ENCODE results near the gene TBXAS1. TPM values are rescaled to one million over a fixed set of nuclear protein-coding genes. Genes with fewer than 3 reads are reported as not detected.

Gene TBXAS1
- total and polyA plus RNA-seq, 4 donors, result 4.1 to 22.4 (median 12.2) TPM

GRCh38 chr7:139807009-139807408 is 22.1 kb upstream of the TBXAS1 start:
- TF ChIP-seq RAD21 (IDR thresholded peaks at IDR 0.05) (no peak), GABPA (IDR thresholded peaks at IDR 0.05 in 1 of 2, conservative IDR thresholded peaks at IDR 0.05 in 1 of 2) (no peak), YY1 (IDR thresholded peaks at IDR 0.05) (no peak), FOXA2 (IDR thresholded peaks at IDR 0.05) (no peak), REST (IDR thresholded peaks at IDR 0.05) (no peak), JUND (IDR thresholded peaks at IDR 0.05) (no peak), NR2F2 (IDR thresholded peaks at IDR 0.05) (peak; percentile 29), MAX (IDR thresholded peaks at IDR 0.05) (no peak), TAF1 (conservative IDR thresholded peaks at IDR 0.05) (no peak), EGR1 (IDR thresholded peaks at IDR 0.05; ENCODE audit: low read depth in 2 of 2) (no peak), RXRA (IDR thresholded peaks at IDR 0.05) (no peak), HNF4A (conservative IDR thresholded peaks at IDR 0.05) (peak in 1 of 2 donors; percentile 63), SP1 (IDR thresholded peaks at IDR 0.05) (peak; percentile 30)
- TF ChIP-seq, protein P1, sequence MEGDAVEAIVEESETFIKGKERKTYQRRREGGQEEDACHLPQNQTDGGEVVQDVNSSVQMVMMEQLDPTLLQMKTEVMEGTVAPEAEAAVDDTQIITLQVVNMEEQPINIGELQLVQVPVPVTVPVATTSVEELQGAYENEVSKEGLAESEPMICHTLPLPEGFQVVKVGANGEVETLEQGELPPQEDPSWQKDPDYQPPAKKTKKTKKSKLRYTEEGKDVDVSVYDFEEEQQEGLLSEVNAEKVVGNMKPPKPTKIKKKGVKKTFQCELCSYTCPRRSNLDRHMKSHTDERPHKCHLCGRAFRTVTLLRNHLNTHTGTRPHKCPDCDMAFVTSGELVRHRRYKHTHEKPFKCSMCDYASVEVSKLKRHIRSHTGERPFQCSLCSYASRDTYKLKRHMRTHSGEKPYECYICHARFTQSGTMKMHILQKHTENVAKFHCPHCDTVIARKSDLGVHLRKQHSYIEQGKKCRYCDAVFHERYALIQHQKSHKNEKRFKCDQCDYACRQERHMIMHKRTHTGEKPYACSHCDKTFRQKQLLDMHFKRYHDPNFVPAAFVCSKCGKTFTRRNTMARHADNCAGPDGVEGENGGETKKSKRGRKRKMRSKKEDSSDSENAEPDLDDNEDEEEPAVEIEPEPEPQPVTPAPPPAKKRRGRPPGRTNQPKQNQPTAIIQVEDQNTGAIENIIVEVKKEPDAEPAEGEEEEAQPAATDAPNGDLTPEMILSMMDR (IDR thresholded peaks at IDR 0.05; ENCODE audit: low read depth, low read length, missing input control), result no peak
- TF ChIP-seq, protein P2, sequence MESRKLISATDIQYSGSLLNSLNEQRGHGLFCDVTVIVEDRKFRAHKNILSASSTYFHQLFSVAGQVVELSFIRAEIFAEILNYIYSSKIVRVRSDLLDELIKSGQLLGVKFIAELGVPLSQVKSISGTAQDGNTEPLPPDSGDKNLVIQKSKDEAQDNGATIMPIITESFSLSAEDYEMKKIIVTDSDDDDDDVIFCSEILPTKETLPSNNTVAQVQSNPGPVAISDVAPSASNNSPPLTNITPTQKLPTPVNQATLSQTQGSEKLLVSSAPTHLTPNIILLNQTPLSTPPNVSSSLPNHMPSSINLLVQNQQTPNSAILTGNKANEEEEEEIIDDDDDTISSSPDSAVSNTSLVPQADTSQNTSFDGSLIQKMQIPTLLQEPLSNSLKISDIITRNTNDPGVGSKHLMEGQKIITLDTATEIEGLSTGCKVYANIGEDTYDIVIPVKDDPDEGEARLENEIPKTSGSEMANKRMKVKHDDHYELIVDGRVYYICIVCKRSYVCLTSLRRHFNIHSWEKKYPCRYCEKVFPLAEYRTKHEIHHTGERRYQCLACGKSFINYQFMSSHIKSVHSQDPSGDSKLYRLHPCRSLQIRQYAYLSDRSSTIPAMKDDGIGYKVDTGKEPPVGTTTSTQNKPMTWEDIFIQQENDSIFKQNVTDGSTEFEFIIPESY (IDR thresholded peaks at IDR 0.05), result no peak
- TF ChIP-seq, protein P3, sequence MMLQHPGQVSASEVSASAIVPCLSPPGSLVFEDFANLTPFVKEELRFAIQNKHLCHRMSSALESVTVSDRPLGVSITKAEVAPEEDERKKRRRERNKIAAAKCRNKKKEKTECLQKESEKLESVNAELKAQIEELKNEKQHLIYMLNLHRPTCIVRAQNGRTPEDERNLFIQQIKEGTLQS (IDR thresholded peaks at IDR 0.05), result no peak
- 49% methylated on average over 3 of the region's 3 CpGs for WGBS
- no peak overlapping the region for H3K27ac ChIP-seq (ENCODE audit: low read depth in 1 of 2, low read length in 2 of 2)

GRCh38 chr7:139808427-139808826 is 20.6 kb upstream of the TBXAS1 start:
- TF ChIP-seq FOXA1 (IDR thresholded peaks at IDR 0.05), result no peak
- no peak for TF ChIP-seq EGR1 (IDR thresholded peaks at IDR 0.05; ENCODE audit: low read depth in 2 of 2)
- no peak for TF ChIP-seq MAX (IDR thresholded peaks at IDR 0.05)
- no peak for TF ChIP-seq RAD21 (IDR thresholded peaks at IDR 0.05)
- TF ChIP-seq, protein P2 (IDR thresholded peaks at IDR 0.05), result no peak
- no peak for TF ChIP-seq SP1 (IDR thresholded peaks at IDR 0.05)
- TF ChIP-seq YY1 (IDR thresholded peaks at IDR 0.05), result no peak
- TF ChIP-seq GABPA (IDR thresholded peaks at IDR 0.05 in 1 of 2, conservative IDR thresholded peaks at IDR 0.05 in 1 of 2), result no peak
- TF ChIP-seq NR2F2 (IDR thresholded peaks at IDR 0.05), result no peak
- TF ChIP-seq FOXA2 (IDR thresholded peaks at IDR 0.05), result no peak
- TF ChIP-seq HNF4G (IDR thresholded peaks at IDR 0.05), result no peak
- TF ChIP-seq, protein P1 (IDR thresholded peaks at IDR 0.05; ENCODE audit: low read depth, low read length, missing input control), result no peak
- TF ChIP-seq, protein P3 (IDR thresholded peaks at IDR 0.05), result no peak
- no peak for TF ChIP-seq TAF1 (conservative IDR thresholded peaks at IDR 0.05)
- WGBS, result 92% methylated on average over 3 of the region's 3 CpGs
- H3K27ac ChIP-seq (ENCODE audit: low read depth in 1 of 2, low read length in 2 of 2), result no peak overlapping the region
- H3K9me3 ChIP-seq (ENCODE audit: control insufficient read depth in 4 of 4, low read length in 3 of 4), result no peaks in the 10 kb centered on the region
- no peak for DNase-seq (ENCODE audit: low spot score)
- H3K9ac ChIP-seq (ENCODE audit: low read depth in 1 of 2, low read length in 2 of 2), result no peak overlapping the region
- no peak overlapping the region for H3K4me3 ChIP-seq (ENCODE audit: low read depth in 1 of 3, low read length in 3 of 3)
- peaks cover 0 to 6% (median 0%) of the 10 kb centered on the region in 4 donors for H3K4me1 ChIP-seq (ENCODE audit: control insufficient read depth in 4 of 4, insufficient read depth in 4 of 4, low read length in 3 of 4)
- no peaks in the 10 kb centered on the region for H3K27me3 ChIP-seq (ENCODE audit: control insufficient read depth in 4 of 4, insufficient read depth in 4 of 4, low read length in 3 of 4)
- H3K36me3 ChIP-seq (ENCODE audit: control insufficient read depth in 4 of 4, insufficient read depth in 3 of 4, low read depth in 1 of 4, low read length in 3 of 4), result no peaks in the 10 kb centered on the region

More at GRCh38 chr7:139807009-139807408, 22.1 kb upstream of the TBXAS1 start:
- no peak for DNase-seq (ENCODE audit: low spot score)
- Histone ChIP-seq H3K9me3 (ENCODE audit: control insufficient read depth in 4 of 4, low read length in 3 of 4) (no peaks in the 10 kb centered on the region), H3K4me1 (ENCODE audit: control insufficient read depth in 4 of 4, insufficient read depth in 4 of 4, low read length in 3 of 4) (peaks cover 0 to 6% (median 0%) of the 10 kb centered on the region in 4 donors), H3K9ac (ENCODE audit: low read depth in 1 of 2, low read length in 2 of 2) (no peak overlapping the region), H3K4me3 (ENCODE audit: low read depth in 1 of 3, low read length in 3 of 3) (no peak overlapping the region), H3K27me3 (ENCODE audit: control insufficient read depth in 4 of 4, insufficient read depth in 4 of 4, low read length in 3 of 4) (no peaks in the 10 kb centered on the region), H3K36me3 (ENCODE audit: control insufficient read depth in 4 of 4, insufficient read depth in 3 of 4, low read depth in 1 of 4, low read length in 3 of 4) (no peaks in the 10 kb centered on the region)

Data from liver (tissue), 9 donors.